HUES48 (cell line): ENCODE results near the gene GOLGA6L2.
"Not testable (repeated sequence)": the region's sequence is repeated elsewhere in the genome, so short reads cannot be mapped to it uniquely, and the experiment has no call there.

Source experiments
- H3K27ac ChIP-seq: one replicate; pipeline ENCODE4 v1.7.0; 2013; ENCODE audit warnings: low read depth, low read length, inconsistent platforms
- H3K27me3 ChIP-seq: 2 replicates; pipeline ENCODE4 v1.6.1; 2013; ENCODE audit warnings: mild to moderate bottlenecking, low read length; ENCODE audit not compliant: control insufficient read depth, insufficient read depth
- H3K36me3 ChIP-seq: 2 replicates; pipeline ENCODE4 v1.6.1; 2013; ENCODE audit warnings: low read length; ENCODE audit not compliant: control insufficient read depth, insufficient read depth
- H3K4me1 ChIP-seq: 2 replicates; pipeline ENCODE4 v1.6.1; 2013; ENCODE audit warnings: mild to moderate bottlenecking, low read length; ENCODE audit not compliant: control insufficient read depth, insufficient read depth
- H3K4me3 ChIP-seq: 2 replicates; pipeline ENCODE4 v1.5.1; 2013; ENCODE audit warnings: mild to moderate bottlenecking, low read depth, low read length
- H3K9ac ChIP-seq: 2 replicates; pipeline ENCODE4 v1.6.1; 2013; ENCODE audit warnings: mild to moderate bottlenecking, low read depth, low read length, moderate library complexity
- H3K9me3 ChIP-seq: 2 replicates; pipeline ENCODE4 v1.6.1; 2013; ENCODE audit warnings: low read length; ENCODE audit not compliant: control insufficient read depth, insufficient read depth

Gene GOLGA6L2

GRCh38 chr15:23403550-23403949 lies 43.5 kb downstream of the GOLGA6L2 start:
- Histone ChIP-seq H3K9ac (no peak overlapping the region), H3K4me1 (no peaks in the 10 kb centered on the region), H3K4me3 (no peak overlapping the region), H3K9me3 (peaks cover 34% of the 10 kb centered on the region), H3K27me3 (no peaks in the 10 kb centered on the region), H3K27ac (no peak overlapping the region), H3K36me3 (no peaks in the 10 kb centered on the region)

- Histone ChIP-seq H3K27ac (no peak overlapping the region), H3K4me3 (no peak overlapping the region), H3K4me1 (no peaks in the 10 kb centered on the region), H3K36me3 (no peaks in the 10 kb centered on the region), H3K9ac (no peak overlapping the region), H3K27me3 (no peaks in the 10 kb centered on the region), H3K9me3 (peaks cover 31% of the 10 kb centered on the region)
Observed at GRCh38 chr15:23402544-23402943, 44.5 kb downstream of the GOLGA6L2 start.

- H3K4me1 ChIP-seq: no peaks in the 10 kb centered on the region
- H3K9ac ChIP-seq: no peak overlapping the region
- H3K27ac ChIP-seq: no peak overlapping the region
- no peaks in the 10 kb centered on the region for H3K27me3 ChIP-seq
- H3K36me3 ChIP-seq: no peaks in the 10 kb centered on the region
- H3K9me3 ChIP-seq: peaks cover 29% of the 10 kb centered on the region
- H3K4me3 ChIP-seq: no peak overlapping the region
Observed at GRCh38 chr15:23402140-23402539, 44.9 kb downstream of the GOLGA6L2 start.

DNA sequence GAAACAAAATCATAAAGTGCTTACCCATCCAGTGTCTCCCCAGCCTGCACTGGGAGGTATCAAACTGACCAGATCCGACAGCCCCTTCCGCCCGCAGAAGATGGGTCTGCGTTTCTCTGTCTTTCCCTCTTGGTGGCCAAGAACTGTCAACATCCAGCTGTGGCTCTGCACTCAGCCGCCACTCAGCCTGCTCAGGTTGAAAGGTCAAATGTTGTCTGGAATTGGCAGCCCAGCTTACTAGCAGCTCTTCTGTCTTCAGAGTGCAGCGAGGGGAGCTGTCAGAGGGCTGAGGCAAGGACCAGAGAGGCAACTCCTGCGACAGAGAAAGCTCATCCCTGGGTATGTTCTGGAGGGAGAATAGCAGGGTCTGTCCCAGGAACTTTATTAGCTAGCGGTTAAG lies 45.4 kb downstream of the GOLGA6L2 start:
- no peak overlapping the region for H3K27ac ChIP-seq
- H3K9ac ChIP-seq: no peak overlapping the region
- peaks cover 24% of the 10 kb centered on the region for H3K9me3 ChIP-seq
- H3K4me3 ChIP-seq: no peak overlapping the region
- no peaks in the 10 kb centered on the region for H3K36me3 ChIP-seq
- no peaks in the 10 kb centered on the region for H3K4me1 ChIP-seq
- H3K27me3 ChIP-seq: no peaks in the 10 kb centered on the region

- peaks cover 23% of the 10 kb centered on the region for H3K9me3 ChIP-seq
- H3K4me1 ChIP-seq: not testable (repeated sequence)
Observed at GRCh38 chr15:23399207-23399606, 47.8 kb downstream of the GOLGA6L2 start.

GRCh38 chr15:23398357-23398756 lies 48.7 kb downstream of the GOLGA6L2 start:
- H3K9me3 ChIP-seq: peaks cover 19% of the 10 kb centered on the region
- H3K27me3 ChIP-seq, H3K36me3 ChIP-seq, H3K4me3 ChIP-seq, H3K9ac ChIP-seq, H3K27ac ChIP-seq, H3K4me1 ChIP-seq: not testable (repeated sequence)

More at GRCh38 chr15:23399207-23399606, 47.8 kb downstream of the GOLGA6L2 start:
- H3K27me3 ChIP-seq, H3K4me3 ChIP-seq, H3K27ac ChIP-seq, H3K9ac ChIP-seq, H3K36me3 ChIP-seq: not testable (repeated sequence)

DNA sequence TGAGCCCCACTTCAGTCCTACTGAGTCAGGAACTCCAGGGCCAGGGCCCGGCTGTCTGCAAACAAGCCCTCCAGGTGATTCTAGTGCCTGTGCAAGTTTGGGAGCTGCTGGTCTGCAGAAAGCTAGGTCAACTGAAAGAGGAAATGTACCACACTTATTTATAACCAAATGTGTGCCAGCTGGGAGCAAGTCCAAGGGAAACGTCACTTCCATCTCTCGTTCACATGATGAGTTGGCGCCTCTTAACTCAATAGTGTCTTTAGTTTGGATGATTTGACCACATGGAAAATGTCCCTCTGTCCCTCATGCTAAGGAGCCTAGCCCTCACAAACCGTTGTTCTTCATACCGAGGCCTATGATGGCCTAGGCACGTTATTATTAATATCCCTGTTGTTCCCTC lies 49.3 kb downstream of the GOLGA6L2 start:
- Histone ChIP-seq H3K36me3 (no peaks in the 10 kb centered on the region), H3K4me3 (no peak overlapping the region), H3K9me3 (peaks cover 17% of the 10 kb centered on the region), H3K27ac (no peak overlapping the region), H3K9ac (no peak overlapping the region), H3K4me1 (no peaks in the 10 kb centered on the region), H3K27me3 (no peaks in the 10 kb centered on the region)

- Histone ChIP-seq H3K9ac (no peak overlapping the region), H3K4me3 (no peak overlapping the region), H3K27me3 (no peaks in the 10 kb centered on the region), H3K9me3 (peaks cover 7% of the 10 kb centered on the region), H3K4me1 (no peaks in the 10 kb centered on the region), H3K27ac (no peak overlapping the region), H3K36me3 (no peaks in the 10 kb centered on the region)
Observed at GRCh38 chr15:23395832-23396231, 51.2 kb downstream of the GOLGA6L2 start.

DNA sequence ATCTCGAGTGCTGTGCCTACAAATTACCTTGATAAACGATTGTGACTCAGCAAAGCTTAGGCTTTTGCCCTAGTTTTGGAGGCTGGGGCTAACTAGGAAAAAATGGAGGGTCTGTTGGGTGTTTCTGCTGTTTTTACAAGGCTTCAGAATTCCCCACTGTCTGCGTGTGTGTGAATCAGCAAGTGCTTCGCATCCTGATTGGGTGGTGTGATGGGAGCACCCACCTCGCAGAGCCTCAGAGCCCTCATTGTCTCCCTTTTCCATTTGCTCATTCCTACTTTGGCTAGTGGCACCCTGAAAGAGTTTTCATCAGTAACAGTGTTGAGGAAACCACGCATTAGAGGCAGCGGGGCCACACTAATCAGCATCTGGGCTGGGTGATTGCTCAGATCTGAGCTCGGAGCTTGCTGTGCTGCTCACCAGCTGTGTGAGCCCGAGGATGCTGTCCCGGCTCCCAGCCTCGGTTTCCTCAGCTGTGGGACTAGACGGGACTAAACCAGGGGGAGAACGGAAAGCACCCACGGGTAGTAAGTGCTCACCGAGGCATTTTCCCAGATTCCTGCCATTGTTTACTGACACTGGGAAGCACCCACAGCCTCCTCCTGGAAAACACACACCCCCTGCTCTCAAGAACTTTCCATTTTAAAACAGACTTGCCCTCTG lies 51.9 kb downstream of the GOLGA6L2 start:
- H3K36me3 ChIP-seq: no peaks in the 10 kb centered on the region
- peaks cover 7% of the 10 kb centered on the region for H3K9me3 ChIP-seq
- H3K27ac ChIP-seq: no peak overlapping the region
- no peak overlapping the region for H3K4me3 ChIP-seq
- H3K9ac ChIP-seq: no peak overlapping the region
- H3K4me1 ChIP-seq: no peaks in the 10 kb centered on the region
- H3K27me3 ChIP-seq: no peaks in the 10 kb centered on the region
